ENCODE data around the gene DNM3.
"Not testable (repeated sequence)": the region's sequence is repeated elsewhere in the genome, so short reads cannot be mapped to it uniquely, and the experiment has no call there.

- TF ChIP-seq POLR2A (IDR thresholded peaks at IDR 0.05; ENCODE audit: extremely low read depth, insufficient read length); CTCF (IDR thresholded peaks at IDR 0.05; ENCODE audit: low read depth, low read length): not testable (repeated sequence)
Measured at GRCh38 chr1:172307508-172307907, 466.2 kb downstream of the DNM3 start.
